IMR-90 (cell line): ENCODE results near the gene FBXL20. TPM values are rescaled to one million over a fixed set of nuclear protein-coding genes. Genes with fewer than 3 reads are reported as not detected.

ENCODE experiments used
- ATAC-seq: fragments of 200-7000 bp; cut with Tn5 transposase; 2 replicates; pipeline ENCODE4 v1.9.1; 2020; ENCODE audit warnings: low read depth, mild to moderate bottlenecking, moderate library complexity
- BruUV-seq: library from RNA; stranded (reverse); fragments of 400-500 nt; replicated peaks from 2 replicates; lab custom pipeline; 2021; lab: Mats Ljungman, UMichigan
- CTCF ChIA-PET: fragments of 300-600 bp; formaldehyde crosslinking; extraction: SDS; loops from one replicate; lab custom pipeline; 2021; ENCODE audit warnings: antibody characterized with exemption; lab: Yijun Ruan, JAX
- POLR2A ChIA-PET: fragments of 300-600 bp; sonication (Branson Sonifier 250); formaldehyde crosslinking; loops from one replicate; lab custom pipeline; 2022; ENCODE audit warnings: antibody characterized with exemption; ENCODE audit not compliant: unreplicated experiment; lab: Charles Lee
- DNase-seq: peaks from one replicate; pipeline ENCODE4 v3.0.0; 2013
- H2AFZ ChIP-seq: replicated peaks from 2 replicates; pipeline ENCODE3; 2013; ENCODE audit warnings: low read length, mild to moderate bottlenecking; ENCODE audit not compliant: poor library complexity
- H2AK5ac ChIP-seq: 2 replicates; pipeline ENCODE4 v1.6.1; 2013; ENCODE audit warnings: low read depth, low read length, inconsistent platforms
- H2AK9ac ChIP-seq: replicated peaks from 2 replicates; pipeline ENCODE3; 2013; ENCODE audit warnings: mild to moderate bottlenecking, low read depth, low read length, moderate library complexity; ENCODE audit not compliant: poor library complexity
- H2BK120ac ChIP-seq: 2 replicates; pipeline ENCODE4 v1.6.1; 2013; ENCODE audit warnings: low read depth, low read length, inconsistent platforms
- H2BK15ac ChIP-seq: 3 replicates; pipeline ENCODE4 v1.6.1; 2013; ENCODE audit warnings: low read depth, low read length, inconsistent platforms
- H2BK20ac ChIP-seq: 2 replicates; pipeline ENCODE4 v1.6.1; 2013; ENCODE audit warnings: low read depth, mild to moderate bottlenecking, inconsistent platforms, low read length, moderate library complexity
- H2BK5ac ChIP-seq: 2 replicates; pipeline ENCODE4 v1.6.1; 2013; ENCODE audit warnings: mild to moderate bottlenecking, low read depth, low read length, inconsistent platforms; ENCODE audit not compliant: poor library complexity, severe bottlenecking
- H3K14ac ChIP-seq: replicated peaks from 2 replicates; pipeline ENCODE4 v1.6.1; 2013; ENCODE audit warnings: low read depth, low read length, inconsistent platforms
- H3K18ac ChIP-seq: 2 replicates; pipeline ENCODE4 v1.6.1; 2013; ENCODE audit warnings: low read depth, low read length, control low read depth
- H3K23ac ChIP-seq: 2 replicates; pipeline ENCODE4 v1.6.1; 2013; ENCODE audit warnings: low read depth, low read length, inconsistent platforms
- H3K27ac ChIP-seq: 2 replicates; pipeline ENCODE4 v1.5.1; 2013; ENCODE audit warnings: mild to moderate bottlenecking, control low read depth, low read length; ENCODE audit not compliant: insufficient read depth
- H3K27me3 ChIP-seq: 2 replicates; pipeline ENCODE4 v1.6.1; 2013; ENCODE audit warnings: low read length; ENCODE audit not compliant: control insufficient read depth, insufficient read depth
- H3K36me3 ChIP-seq: 2 replicates; pipeline ENCODE4 v1.6.1; 2013; ENCODE audit warnings: low read length, mixed read lengths; ENCODE audit not compliant: control insufficient read depth, insufficient read depth
- H3K4ac ChIP-seq: 2 replicates; pipeline ENCODE4 v1.6.1; 2013; ENCODE audit warnings: low read depth, low read length, inconsistent platforms
- H3K4me1 ChIP-seq: 2 replicates; pipeline ENCODE4 v1.6.1; 2013; ENCODE audit warnings: low read length, mixed read lengths; ENCODE audit not compliant: control insufficient read depth, insufficient read depth
- H3K4me2 ChIP-seq: 2 replicates; pipeline ENCODE4 v1.6.1; 2013; ENCODE audit warnings: low read depth, mild to moderate bottlenecking, control low read depth, low read length, moderate library complexity
- H3K4me3 ChIP-seq: 2 replicates; pipeline ENCODE4 v1.5.1; 2013; ENCODE audit warnings: low read depth, mild to moderate bottlenecking, control low read depth, low read length, moderate library complexity; ENCODE audit not compliant: insufficient read depth
- H3K56ac ChIP-seq: 2 replicates; pipeline ENCODE4 v1.6.1; 2013; ENCODE audit warnings: low read length, inconsistent platforms; ENCODE audit not compliant: insufficient read depth; ENCODE audit errors: extremely low read depth
- H3K79me1 ChIP-seq, 2 experiments: 2 replicates each; pipeline ENCODE4 v1.6.1; 2013; ENCODE audit warnings: low read length in 2 of 2, inconsistent platforms in 1 of 2, low read depth in 1 of 2
- H3K9ac ChIP-seq: 2 replicates; pipeline ENCODE4 v1.6.1; 2013; ENCODE audit warnings: low read depth, low read length, control low read depth
- H3K9me1 ChIP-seq: 2 replicates; pipeline ENCODE4 v1.6.1; 2013; ENCODE audit warnings: low read length, inconsistent platforms; ENCODE audit not compliant: insufficient read depth
- H3K9me3 ChIP-seq: 2 replicates; pipeline ENCODE4 v1.6.1; 2013; ENCODE audit warnings: low read length; ENCODE audit not compliant: control insufficient read depth, insufficient read depth
- H4K20me1 ChIP-seq: 2 replicates; pipeline ENCODE4 v1.6.1; 2013; ENCODE audit warnings: low read length, inconsistent platforms; ENCODE audit not compliant: insufficient read depth
- H4K5ac ChIP-seq: 2 replicates; pipeline ENCODE4 v1.6.1; 2013; ENCODE audit warnings: mild to moderate bottlenecking, low read depth, low read length, control low read depth
- H4K8ac ChIP-seq, 2 experiments: 2 replicates each; pipeline ENCODE4 v1.6.1; 2013; ENCODE audit warnings: low read depth in 2 of 2, low read length in 2 of 2, control low read depth in 1 of 2, inconsistent platforms in 1 of 2
- H4K91ac ChIP-seq: 2 replicates; pipeline ENCODE4 v1.6.1; 2013; ENCODE audit warnings: low read depth, low read length, inconsistent platforms; ENCODE audit not compliant: insufficient read depth
- CEBPB ChIP-seq: IDR thresholded peaks from 2 replicates; pipeline ENCODE4 v1.6.1; 2012; ENCODE audit warnings: low read depth, low read length, improper control_type of control experiment
- WGBS, 2 experiments: methylation state at CpG; one replicate each; pipeline versions ENCODE4 v1.1.5 to v1.1.7; 2013; ENCODE audit warnings: missing lambda C conversion rate in 2 of 2; ENCODE audit not compliant: insufficient read length in 1 of 2; ENCODE audit errors: extremely low coverage in 2 of 2; 5-methylcytosine and 5-hydroxymethylcytosine counted together
- dilution Hi-C: fragments of 300-500 bp; cut with HindIII; formaldehyde crosslinking; loops from one replicate; pipeline ENCODE4 v1.14.3; 2018; ENCODE audit warnings: low sequenced_read_pairs; ENCODE audit not compliant: unreplicated experiment
- in situ Hi-C: fragments of 300-500 bp; cut with MboI; formaldehyde crosslinking; loops from 3 replicates; pipeline ENCODE4 v1.14.3; 2019; ENCODE audit warnings: low sequenced_read_pairs, inconsistent platforms, mixed read lengths
- intact Hi-C: fragments of 100-400 bp; cut with micrococcal nuclease; formaldehyde crosslinking; loops from 2 replicates; pipeline ENCODE4 v1.10.0; 2022
- polyA plus RNA-seq, 3 experiments: library from polyadenylated mRNA; depleted of rRNA; stranded (reverse); fragments of >200 nt; gene quantifications; 2 replicates each; pipeline ENCODE4 v1.2.3, GENCODE V29; 2012; ENCODE audit warnings: low replicate concordance in 1 of 3
- total RNA-seq: library from RNA; depleted of rRNA; stranded (reverse); fragments of >200 nt; gene quantifications from 2 replicates; pipeline ENCODE4 v1.2.3, GENCODE V29; 2012
- TF ChIP-seq, protein P1 (sequence below): conservative IDR thresholded peaks from 2 replicates; pipeline ENCODE4 v1.5.1; 2012; ENCODE audit warnings: mild to moderate bottlenecking, low read depth, low read length, improper control_type of control experiment

The FBXL20 gene
- total and polyA plus RNA-seq, 2 of the 4 experiments (the other 2 are of a cell fraction): 4.1 to 13.8 TPM

DNA sequence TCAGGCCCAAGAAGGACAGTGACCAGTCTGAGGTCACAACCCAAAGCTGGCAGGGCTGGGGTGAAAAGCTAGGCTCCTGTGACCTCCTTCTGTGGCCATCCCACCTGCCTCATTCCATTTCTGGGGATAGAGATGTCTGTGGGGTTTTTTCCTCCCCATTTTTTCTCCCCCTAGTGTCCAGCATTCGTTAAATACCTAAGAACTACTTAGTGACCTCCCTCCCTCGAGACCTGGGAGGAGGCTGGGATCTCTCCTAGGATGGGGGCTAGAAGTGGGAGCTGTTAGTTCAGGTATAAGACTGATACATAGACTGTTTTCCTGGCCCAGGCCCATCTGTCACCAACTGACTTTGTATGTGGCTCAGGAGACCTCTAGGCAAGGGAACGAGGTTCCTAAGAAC, 155.2 kb downstream of the FBXL20 start:
- no TSS peak for BruUV-seq
- ChIA-PET POLR2A (no interaction called here), CTCF (interaction anchor here (1.0 to 1.8 kb wide), 2 partner anchors 40 to 263 kb away, joined by 3 to 6 read pairs; no protein-coding TSS in a partner anchor)
- H3K14ac ChIP-seq: no peak overlapping the region
- H4K91ac ChIP-seq: no peak overlapping the region
- no peak overlapping the region for H3K9ac ChIP-seq
- H2BK15ac ChIP-seq: no peak overlapping the region
- no peaks in the 10 kb centered on the region for H3K4me1 ChIP-seq
- H3K4me3 ChIP-seq: no peak overlapping the region
- no peaks in the 10 kb centered on the region for H3K9me1 ChIP-seq
- dilution Hi-C loops (no loop called here), in situ Hi-C loops (loop anchor here (10.0 kb wide), 1 partner anchor 261 kb away; no protein-coding TSS in a partner anchor), intact Hi-C loops (no loop called here)
- H4K5ac ChIP-seq: no peak overlapping the region
- no peak overlapping the region for H3K4me2 ChIP-seq
- DNase-seq: no peak
- ATAC-seq: no peak
- no CpG with 5 or more reads among the region's 3 CpGs for WGBS, 2 experiments
- H2AK5ac ChIP-seq: no peak overlapping the region
- no peak overlapping the region for H2BK120ac ChIP-seq
- H3K79me1 ChIP-seq: no peaks in the 10 kb centered on the region
- H3K18ac ChIP-seq: no peak overlapping the region
- H3K9me3 ChIP-seq: no peaks in the 10 kb centered on the region
- H2AK9ac ChIP-seq: no peak overlapping the region
- TF ChIP-seq CEBPB: no peak
- TF ChIP-seq, protein P1, sequence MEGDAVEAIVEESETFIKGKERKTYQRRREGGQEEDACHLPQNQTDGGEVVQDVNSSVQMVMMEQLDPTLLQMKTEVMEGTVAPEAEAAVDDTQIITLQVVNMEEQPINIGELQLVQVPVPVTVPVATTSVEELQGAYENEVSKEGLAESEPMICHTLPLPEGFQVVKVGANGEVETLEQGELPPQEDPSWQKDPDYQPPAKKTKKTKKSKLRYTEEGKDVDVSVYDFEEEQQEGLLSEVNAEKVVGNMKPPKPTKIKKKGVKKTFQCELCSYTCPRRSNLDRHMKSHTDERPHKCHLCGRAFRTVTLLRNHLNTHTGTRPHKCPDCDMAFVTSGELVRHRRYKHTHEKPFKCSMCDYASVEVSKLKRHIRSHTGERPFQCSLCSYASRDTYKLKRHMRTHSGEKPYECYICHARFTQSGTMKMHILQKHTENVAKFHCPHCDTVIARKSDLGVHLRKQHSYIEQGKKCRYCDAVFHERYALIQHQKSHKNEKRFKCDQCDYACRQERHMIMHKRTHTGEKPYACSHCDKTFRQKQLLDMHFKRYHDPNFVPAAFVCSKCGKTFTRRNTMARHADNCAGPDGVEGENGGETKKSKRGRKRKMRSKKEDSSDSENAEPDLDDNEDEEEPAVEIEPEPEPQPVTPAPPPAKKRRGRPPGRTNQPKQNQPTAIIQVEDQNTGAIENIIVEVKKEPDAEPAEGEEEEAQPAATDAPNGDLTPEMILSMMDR: peak; percentile 5; the same call in 1 of the 2 replicates
- H4K20me1 ChIP-seq: no peaks in the 10 kb centered on the region; the same call in 1 of the 2 replicates
- no peak overlapping the region for H3K4ac ChIP-seq
- no peak overlapping the region for H2BK5ac ChIP-seq
- H2BK20ac ChIP-seq: no peak overlapping the region
- H4K8ac ChIP-seq: no peak overlapping the region
- no peaks in the 10 kb centered on the region for H3K36me3 ChIP-seq
- H2AFZ ChIP-seq: no peak overlapping the region
- H3K27me3 ChIP-seq: no peaks in the 10 kb centered on the region
- H3K27ac ChIP-seq: no peak overlapping the region
- H3K56ac ChIP-seq: no peak overlapping the region
- no peak overlapping the region for H3K23ac ChIP-seq
